Stimulated activated CD4-positive, alpha-beta T cell treated with anti-CD3 and anti-CD28 coated beads, Interleukin-4, amount 100 ng/mL, for 1 hour (primary cell): Measurements from ENCODE around the gene CCL16.
"Not testable (repeated sequence)": the region's sequence is repeated elsewhere in the genome, so short reads cannot be mapped to it uniquely, and the experiment has no call there.

Experiments
- DNase-seq: peaks from one replicate; pipeline ENCODE4 v3.0.0-alpha.2; 2020

The CCL16 gene

GRCh38 chr17:35984140-35984539 lies 2.8 kb upstream of the CCL16 start:
- no peak for DNase-seq

GRCh38 chr17:35982409-35983191 lies 1.3 kb upstream of the CCL16 start:
- DNase-seq = no peak

DNA sequence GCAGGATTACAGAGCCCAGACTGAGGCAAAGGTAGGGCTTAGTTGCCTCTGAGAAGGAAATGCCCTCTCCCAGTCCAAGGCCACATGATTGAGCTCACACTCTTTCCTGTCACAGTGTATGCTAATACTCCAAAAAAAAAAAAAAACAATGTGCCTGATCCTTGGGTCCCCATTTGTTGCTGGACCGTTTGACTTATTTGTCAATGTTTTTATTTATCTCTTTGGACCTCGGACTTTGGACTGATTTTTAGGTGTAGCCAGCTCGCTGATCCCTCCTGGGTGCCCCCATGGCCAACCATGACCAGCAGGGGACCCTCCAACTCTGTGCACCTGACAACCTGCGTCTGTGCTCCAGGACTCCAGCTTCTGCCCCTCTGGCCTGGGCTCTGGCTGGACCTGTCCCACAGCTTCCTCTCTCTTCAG lies 622 bp upstream of the CCL16 start:
- no peak for DNase-seq

DNA sequence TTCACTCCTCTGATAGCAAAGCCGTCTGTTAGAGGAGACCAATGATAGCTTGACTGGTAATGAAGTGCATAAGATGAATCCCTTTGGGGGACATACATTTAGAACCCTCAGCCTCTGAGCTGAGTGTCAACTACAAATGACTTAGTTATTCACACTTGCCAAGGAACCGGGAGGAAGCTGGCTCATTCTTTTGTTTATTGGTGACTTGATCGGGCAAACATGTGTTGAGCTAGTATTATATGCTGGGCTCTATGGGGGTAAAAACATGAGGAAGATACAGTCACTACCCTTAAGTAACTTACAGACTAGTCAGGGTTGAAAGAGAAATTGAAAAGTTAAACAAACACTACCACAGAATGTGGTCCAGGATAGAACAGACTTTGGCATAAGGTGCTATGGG lies 3.0 kb downstream of the CCL16 start:
- no peak for DNase-seq

DNA sequence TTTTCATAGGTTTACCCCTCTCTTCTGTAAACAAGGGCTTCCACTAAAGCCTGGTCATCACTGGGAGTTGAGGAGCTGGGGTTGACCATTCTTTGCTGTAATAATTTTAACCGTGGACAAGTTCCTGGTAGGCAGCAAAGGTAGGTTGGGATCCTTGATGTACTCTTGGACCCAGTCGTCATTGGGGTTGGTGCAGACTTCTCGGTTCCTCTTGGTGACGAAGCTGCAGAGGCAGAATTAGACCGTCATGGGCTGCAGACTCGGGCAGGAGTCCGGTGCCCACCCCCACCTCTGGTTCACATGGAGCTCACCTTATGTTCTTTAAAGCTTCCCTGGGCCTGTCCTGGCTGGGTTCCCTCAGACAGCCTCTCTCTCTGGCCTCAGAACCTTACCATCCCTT lies 3.8 kb downstream of the CCL16 start:
- no peak for DNase-seq

DNA sequence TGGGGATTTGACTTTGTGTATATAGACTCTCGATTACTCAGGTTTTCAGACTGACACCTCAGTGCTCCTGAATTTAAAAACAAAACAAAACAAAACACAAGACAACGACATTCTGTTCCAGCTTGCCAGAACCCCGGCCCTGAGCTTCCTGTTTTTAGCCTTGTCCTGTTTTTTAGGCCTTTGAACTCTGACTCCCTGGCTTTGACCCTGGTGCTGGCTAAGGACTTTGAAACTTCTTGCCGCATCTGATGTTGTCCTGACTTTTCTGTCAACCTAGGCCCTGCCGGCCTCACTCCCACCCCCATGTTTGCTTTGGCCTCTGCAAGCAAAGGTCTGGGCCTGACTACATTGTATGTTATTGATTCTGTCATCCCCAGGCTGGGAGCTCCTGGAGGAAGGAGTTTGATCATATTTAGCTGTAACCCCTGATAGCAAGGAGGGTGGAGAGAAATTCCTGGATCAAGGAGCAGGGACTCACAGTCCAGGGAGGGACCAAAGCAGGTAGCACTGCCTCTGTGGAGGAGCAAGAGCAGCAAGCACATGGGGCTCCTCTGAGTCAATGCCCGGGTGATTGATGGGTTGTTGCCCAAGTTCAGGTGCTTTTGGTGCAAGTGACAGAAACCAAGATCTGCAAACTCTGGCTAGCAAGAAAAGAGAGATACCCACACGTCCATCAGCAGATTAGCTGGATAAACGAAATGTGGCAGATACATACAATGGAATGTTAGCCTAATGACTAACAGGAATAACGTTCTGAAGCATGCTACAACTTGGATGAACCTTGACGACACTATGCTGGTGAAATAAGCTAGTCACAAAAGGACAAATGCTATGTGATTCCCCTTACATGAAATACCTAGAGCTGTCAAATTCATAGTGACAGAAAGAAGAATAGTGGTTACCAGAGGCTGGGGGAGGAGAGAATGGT lies 7.7 kb downstream of the CCL16 start:
- DNase-seq = no peak

DNA sequence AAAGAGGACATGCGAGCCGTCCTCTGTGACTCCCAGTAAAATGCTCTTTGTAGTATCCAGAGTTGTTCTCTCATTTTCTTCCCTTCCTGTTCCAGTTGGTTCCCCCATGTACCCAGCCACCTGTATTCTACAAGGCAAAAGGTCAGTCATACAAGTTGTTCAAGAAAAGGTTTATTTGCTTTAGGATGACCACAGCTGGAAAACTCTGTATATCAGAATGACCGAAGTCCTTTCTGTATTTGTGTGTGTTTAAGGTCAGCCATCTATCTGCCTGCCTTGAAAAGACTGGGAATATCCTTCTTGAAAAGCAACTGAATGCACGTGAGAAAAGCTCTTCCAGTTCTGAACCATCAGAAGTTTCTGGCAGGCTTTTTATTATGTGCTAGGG lies 8.4 kb downstream of the CCL16 start:
- no peak for DNase-seq

- no peak for DNase-seq
These were observed 8.8 kb downstream of the CCL16 start for GRCh38 chr17:35972535-35972934.

DNA sequence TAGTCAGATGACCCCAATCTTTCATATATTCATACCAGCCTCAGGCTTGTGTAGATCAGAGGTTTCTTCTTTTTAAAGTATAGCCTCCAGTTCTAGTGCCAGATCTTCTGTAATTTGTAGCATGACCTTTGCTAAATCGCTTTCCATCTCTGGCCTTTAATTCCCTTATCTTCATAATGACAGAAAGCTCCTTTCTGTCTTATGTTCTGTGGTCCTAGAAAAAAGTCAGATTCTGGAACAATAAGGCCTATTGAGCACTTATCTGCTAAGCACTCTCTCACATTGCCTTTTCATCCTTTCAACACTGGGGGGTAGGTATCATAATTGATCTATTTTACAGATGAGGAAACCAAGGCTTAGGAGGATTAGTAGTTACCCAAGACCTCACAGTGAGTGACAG lies 9.2 kb downstream of the CCL16 start:
- no peak for DNase-seq

- DNase-seq = peak; percentile 59
These were observed 11.5 kb downstream of the CCL16 start for GRCh38 chr17:35969558-35970380.

GRCh38 chr17:35968520-35969054 lies 12.7 kb downstream of the CCL16 start:
- DNase-seq = no peak

DNA sequence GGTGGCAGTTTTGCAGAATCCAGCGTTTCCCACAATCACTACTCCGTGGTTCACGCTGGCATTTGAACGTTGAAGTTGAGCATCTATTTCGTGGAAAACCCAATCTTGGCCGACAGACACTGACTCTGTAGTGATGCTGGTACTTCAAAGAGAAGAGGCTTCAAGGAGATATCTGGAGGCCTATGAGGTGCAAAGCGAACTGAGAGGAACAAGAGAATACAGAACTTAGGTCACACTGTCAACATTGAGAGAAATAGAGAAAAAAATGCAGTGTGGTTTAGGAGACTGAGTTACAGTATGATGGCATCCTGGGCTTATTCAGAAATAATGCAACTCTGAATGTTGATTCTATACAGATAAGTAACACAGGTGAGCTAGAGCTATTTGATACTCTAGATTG lies 16.0 kb downstream of the CCL16 start:
- DNase-seq = no peak

GRCh38 chr17:35963663-35964062 lies 17.6 kb downstream of the CCL16 start:
- no peak for DNase-seq

DNA sequence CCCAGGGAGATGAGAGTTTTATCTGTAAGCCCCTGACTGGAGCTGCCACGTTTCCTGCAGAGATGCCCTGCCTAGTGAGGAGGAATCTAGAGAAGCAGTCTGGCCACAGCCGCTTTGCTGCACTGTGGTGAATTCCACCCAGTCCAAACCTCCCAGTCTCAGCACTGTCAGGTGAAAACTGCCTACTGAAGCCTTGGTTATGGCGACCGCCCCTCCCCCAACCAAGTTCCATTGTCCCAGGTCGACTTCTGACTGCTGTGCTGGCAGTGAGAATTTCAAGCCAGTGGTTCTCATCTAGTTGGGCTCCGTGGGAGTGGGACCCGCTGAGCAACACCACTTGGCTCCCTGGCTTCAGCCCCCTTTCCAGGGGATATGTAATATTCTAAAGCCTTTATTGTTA lies 27.6 kb downstream of the CCL16 start:
- no peak for DNase-seq

- DNase-seq = no peak
These were observed 31.9 kb downstream of the CCL16 start for GRCh38 chr17:35949401-35949800.

GRCh38 chr17:35948092-35948491 lies 33.2 kb downstream of the CCL16 start:
- no peak for DNase-seq

DNA sequence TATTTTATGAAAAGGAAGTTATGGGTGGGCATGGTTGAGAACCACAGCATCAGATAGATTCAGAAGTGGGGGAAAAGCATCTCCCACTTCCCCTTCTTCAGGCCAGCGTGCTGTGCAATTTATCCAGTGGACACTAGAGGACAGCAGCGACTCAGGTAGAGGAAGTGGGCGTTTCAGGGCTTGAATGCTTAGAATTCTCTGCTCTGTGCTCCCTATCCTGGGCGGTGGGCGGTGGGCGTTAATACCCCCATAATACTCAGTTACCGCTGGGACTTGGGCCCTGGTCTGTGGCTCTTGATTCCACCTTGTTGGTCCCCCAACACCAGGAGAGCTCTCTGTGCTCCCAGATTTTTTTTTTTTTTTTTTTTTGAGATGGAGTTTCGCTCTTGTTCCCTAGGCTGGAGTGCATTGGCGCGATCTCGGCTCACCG lies 34.1 kb downstream of the CCL16 start:
- peak; percentile 30 for DNase-seq

GRCh38 chr17:35944151-35944550 lies 37.1 kb downstream of the CCL16 start:
- no peak for DNase-seq

- DNase-seq = no peak
These were observed 37.8 kb downstream of the CCL16 start, which contains the start of gene LYZL6 for GRCh38 chr17:35943537-35943936. TSS of gene LYZL6 (minus strand) at chr17:35943713. CDS start at chr17:35939356, 4,357 bp downstream.

DNA sequence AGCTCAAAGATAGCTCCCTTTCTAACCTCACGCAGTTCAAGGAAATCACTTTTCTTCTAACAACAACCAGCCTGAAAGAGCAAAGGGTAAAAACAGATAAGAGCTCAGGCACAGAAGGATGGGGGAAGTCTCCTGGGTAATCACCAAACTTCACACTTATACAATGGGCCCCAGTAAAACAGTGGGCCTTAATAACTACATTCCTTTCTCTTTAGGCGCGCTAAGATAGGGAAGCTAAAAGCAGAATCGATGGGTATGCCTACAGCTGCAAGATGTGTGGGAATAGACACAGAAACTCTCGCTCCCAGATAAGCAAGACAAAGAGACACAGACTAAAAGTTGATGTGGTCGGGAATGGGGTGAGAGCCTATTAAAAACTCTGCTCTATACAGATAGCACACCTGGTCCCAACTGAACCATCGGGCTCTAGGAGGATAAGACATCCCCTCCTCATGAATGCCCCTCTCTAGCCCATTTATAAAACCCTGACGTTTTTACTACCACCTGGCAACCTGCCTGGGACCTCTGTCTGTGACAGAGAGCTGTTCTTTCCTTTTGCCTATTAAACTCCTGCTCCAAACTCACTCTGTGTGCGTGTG lies 38.6 kb downstream of the CCL16 start:
- no peak for DNase-seq

GRCh38 chr17:35938492-35938891 lies 42.8 kb downstream of the CCL16 start:
- not testable (repeated sequence) for DNase-seq

DNA sequence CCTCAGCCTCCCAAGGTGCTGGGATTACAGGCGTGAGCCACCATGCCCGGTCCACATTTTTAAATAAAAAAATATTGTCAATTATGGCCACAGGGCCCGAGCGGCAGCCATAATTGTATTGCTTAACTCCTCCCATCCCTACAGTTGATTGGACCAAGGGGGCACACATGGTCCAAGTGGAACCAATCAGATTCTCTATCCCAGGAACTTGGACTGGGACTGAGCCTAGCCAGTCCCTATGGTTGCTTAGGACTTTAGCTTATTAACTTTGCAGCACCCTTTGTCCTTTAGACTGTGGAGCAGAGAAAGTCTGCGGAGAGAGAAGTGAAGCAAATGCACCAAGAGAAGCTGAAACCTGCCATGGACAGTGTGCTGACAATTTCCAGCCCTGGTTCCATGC lies 45.2 kb downstream of the CCL16 start:
- DNase-seq = no peak
